Thoracic aorta (tissue), 2 donors: ENCODE results near the gene MUSTN1. TPM values are rescaled to one million over a fixed set of nuclear protein-coding genes. Genes with fewer than 3 reads are reported as not detected.

Experiments
- ATAC-seq: fragments of 150-250 bp; one replicate; pipeline ENCODE4 v1.8.0; 2017; ENCODE audit warnings: low read depth; ENCODE audit not compliant: insufficient number of reproducible peaks, low FRiP score
- DNase-seq: peaks from one replicate; pipeline ENCODE4 v3.0.0-alpha.2; 2020; ENCODE audit warnings: low spot score
- H3K27ac ChIP-seq, 2 donors: fragments of 200-600 bp; sonication (generic); 1 replicate in 1 of 2; 2 replicates in 1 of 2; pipeline ENCODE4 v1.5.1; 2016; ENCODE audit warnings: mild to moderate bottlenecking in 2 of 2, moderate library complexity in 2 of 2
- H3K27me3 ChIP-seq: fragments of 200-600 bp; sonication (generic); replicated peaks from 2 replicates; pipeline ENCODE4 v1.6.0; 2016; ENCODE audit warnings: mild to moderate bottlenecking; ENCODE audit not compliant: insufficient read depth
- H3K36me3 ChIP-seq: fragments of 200-600 bp; sonication (generic); one replicate; pipeline ENCODE4 v1.5.1; 2016
- H3K4me1 ChIP-seq, 2 donors: fragments of 200-600 bp; sonication (generic); 1 replicate in 1 of 2; 2 replicates in 1 of 2; pipeline versions ENCODE4 v1.5.1 to v1.6.0; 2016; ENCODE audit warnings: low read depth in 2 of 2, mild to moderate bottlenecking in 1 of 2; ENCODE audit not compliant: control insufficient read depth in 1 of 2
- H3K4me3 ChIP-seq: fragments of 200-600 bp; sonication (generic); 2 replicates; pipeline ENCODE4 v1.5.1; 2016; ENCODE audit warnings: mild to moderate bottlenecking
- H3K9me3 ChIP-seq: fragments of 200-600 bp; sonication (generic); 2 replicates; pipeline ENCODE4 v1.5.1; 2016
- CTCF ChIP-seq: fragments of 200-600 bp; sonication (generic); IDR thresholded peaks from one replicate; pipeline ENCODE4 v1.5.1; 2019; ENCODE audit warnings: antibody characterized with exemption
- total RNA-seq, 2 donors: library from RNA; depleted of rRNA; stranded (reverse); fragments of >200 nt; gene quantifications; one replicate each; pipeline versions ENCODE4 v1.1.0 to v1.2.3, GENCODE V29; 2016

Gene MUSTN1
- total RNA-seq, 2 donors from 2014 or later, result 21.0 to 33.8 TPM

DNA sequence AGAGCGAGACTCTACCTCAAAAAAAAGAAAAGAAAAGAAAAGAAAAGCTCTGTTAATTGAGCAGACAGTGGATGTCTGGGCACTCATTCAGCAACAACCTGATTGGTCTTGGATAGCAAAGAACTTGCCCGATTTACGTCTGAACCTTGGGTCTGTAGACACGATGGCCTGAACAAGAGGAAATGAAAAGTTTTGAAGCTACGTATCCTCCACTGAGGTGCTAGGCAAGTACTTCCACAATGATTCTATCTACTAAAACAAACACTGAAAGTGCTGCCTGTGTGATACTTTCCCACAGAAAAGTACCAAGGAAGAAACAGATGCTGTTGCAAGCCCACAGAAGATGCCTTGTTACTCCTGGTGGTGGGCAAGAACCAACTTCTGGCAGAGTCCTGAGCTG lies 21.8 kb upstream of the MUSTN1 start:
- ATAC-seq (no peak), DNase-seq (no peak)
- Histone ChIP-seq H3K9me3 (no peaks in the 10 kb centered on the region), H3K4me1 (peaks cover 0 to 4% of the 10 kb centered on the region in 2 donors), H3K4me3 (no peak overlapping the region), H3K27ac (no peak overlapping the region), H3K36me3 (peaks cover 13% of the 10 kb centered on the region), H3K27me3 (no peaks in the 10 kb centered on the region)
- no peak for TF ChIP-seq CTCF

GRCh38 chr3:52854013-52854412 lies 19.2 kb upstream of the MUSTN1 start:
- no peak for ATAC-seq
- H3K36me3 ChIP-seq, result peaks cover 23% of the 10 kb centered on the region
- H3K4me1 ChIP-seq, result peaks cover 0 to 4% of the 10 kb centered on the region in 2 donors
- H3K27ac ChIP-seq, result no peak overlapping the region
- H3K9me3 ChIP-seq, result no peaks in the 10 kb centered on the region
- no peaks in the 10 kb centered on the region for H3K27me3 ChIP-seq
- no peak for DNase-seq
- H3K4me3 ChIP-seq, result no peak overlapping the region
- TF ChIP-seq CTCF, result no peak

GRCh38 chr3:52852419-52852818 lies 17.6 kb upstream of the MUSTN1 start:
- ATAC-seq (no peak), DNase-seq (no peak)
- Histone ChIP-seq H3K9me3 (no peaks in the 10 kb centered on the region), H3K4me1 (peaks cover 0 to 4% of the 10 kb centered on the region in 2 donors), H3K27ac (no peak overlapping the region), H3K27me3 (no peaks in the 10 kb centered on the region), H3K36me3 (peaks cover 29% of the 10 kb centered on the region), H3K4me3 (no peak overlapping the region)
- no peak for TF ChIP-seq CTCF

- peaks cover 32% of the 10 kb centered on the region for H3K36me3 ChIP-seq
- DNase-seq (no peak), ATAC-seq (no peak)
- H3K27me3 ChIP-seq, result no peaks in the 10 kb centered on the region
- H3K4me1 ChIP-seq, result peaks cover 0 to 3% of the 10 kb centered on the region in 2 donors
- no peak overlapping the region for H3K27ac ChIP-seq
- TF ChIP-seq CTCF, result peak; percentile 46
- H3K4me3 ChIP-seq, result no peak overlapping the region
- no peaks in the 10 kb centered on the region for H3K9me3 ChIP-seq
Observed at GRCh38 chr3:52851348-52851747, 16.5 kb upstream of the MUSTN1 start.

- DNase-seq, result no peak
- H3K4me3 ChIP-seq, result no peak overlapping the region
- H3K9me3 ChIP-seq, result no peaks in the 10 kb centered on the region
- peaks cover 7 to 19% of the 10 kb centered on the region in 2 donors for H3K4me1 ChIP-seq
- H3K27ac ChIP-seq, result no peak overlapping the region
- TF ChIP-seq CTCF, result no peak
- ATAC-seq, result no peak
- peaks cover 32% of the 10 kb centered on the region for H3K36me3 ChIP-seq
- no peaks in the 10 kb centered on the region for H3K27me3 ChIP-seq
Observed at GRCh38 chr3:52849656-52850055, 14.8 kb upstream of the MUSTN1 start.
